ENCODE data around the gene AP1B1. TPM values are rescaled to one million over a fixed set of nuclear protein-coding genes. Genes with fewer than 3 reads are reported as not detected.
A peak's percentile ranks its signal among the peaks of the same experiment; 100 is the strongest.

AP1B1 gene
- total and polyA plus RNA-seq, 2 of the 4 experiments (the other 2 are of a cell fraction) = 55.7 to 70.8 TPM

DNA sequence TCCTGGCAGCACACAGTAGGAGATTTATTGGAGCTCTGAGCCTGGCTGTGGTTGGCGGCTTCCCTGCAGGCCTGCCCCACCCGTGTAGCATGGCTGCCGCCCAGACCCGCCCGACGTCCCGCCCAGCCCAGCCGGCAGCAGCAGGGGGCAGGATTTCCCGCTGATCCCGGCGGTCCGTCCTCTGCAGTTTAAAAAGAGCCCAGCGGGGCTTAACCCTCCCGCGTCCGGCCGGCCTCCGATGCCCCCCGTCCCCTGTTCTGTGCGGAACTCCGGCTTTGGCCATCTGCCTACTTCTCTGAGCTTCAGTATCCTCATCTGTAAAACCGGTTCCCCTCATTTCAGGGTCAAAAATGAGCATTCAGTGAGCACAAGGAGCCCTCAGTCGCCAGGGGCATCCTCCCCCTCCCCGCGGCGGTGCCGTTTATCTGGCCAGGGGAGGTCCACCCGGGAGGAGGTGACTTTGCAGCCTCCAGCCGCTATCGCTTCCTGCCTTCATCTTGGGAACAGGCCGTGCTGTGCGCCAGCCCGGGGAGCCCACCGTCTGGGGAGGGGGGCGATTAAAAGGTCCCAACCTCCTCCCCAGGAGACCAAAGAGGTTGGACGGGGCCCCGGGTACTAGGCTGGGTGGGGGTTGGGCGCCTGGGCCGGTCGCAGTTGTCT is 82.1 kb downstream of the AP1B1 start, which contains the start of gene GAS2L1:
Gene GAS2L1 (plus strand): TSS at position 476 of the 660 bp plus-strand sequence. CDS start 1,456 bp downstream, outside the sequence.
- ChIA-PET POLR2A (ENCODE audit: unreplicated experiment) (no interaction called here), CTCF (no interaction called here)
- Histone ChIP-seq H2BK5ac (ENCODE audit: low read depth, low read length, poor library complexity, severe bottlenecking) (peak within 1 kb of the TSS; percentile 77), H3K27me3 (ENCODE audit: control insufficient read depth, insufficient read depth, low read length) (no peaks in the 10 kb centered on the region), H2AFZ (replicated peaks; ENCODE audit: low read length, poor library complexity) (peak within 1 kb of the TSS; percentile 90), H3K27ac (ENCODE audit: insufficient read depth, low read length) (peak within 1 kb of the TSS; percentile 74), H4K8ac (ENCODE audit: low read depth in 2 of 2, low read length in 2 of 2) (peak within 1 kb of the TSS; percentile 88 to 95), H3K9me1 (ENCODE audit: insufficient read depth, low read length) (peaks cover 9% of the 10 kb centered on the region; the same call in 1 of the 2 replicates), H2BK120ac (ENCODE audit: low read depth, low read length) (peak within 1 kb of the TSS; percentile 87), H3K36me3 (ENCODE audit: control insufficient read depth, insufficient read depth, low read length) (peaks cover 4% of the 10 kb centered on the region), H3K4ac (ENCODE audit: low read depth, low read length) (peak within 1 kb of the TSS; percentile 89), H3K9ac (ENCODE audit: low read depth, low read length) (peak within 1 kb of the TSS; percentile 78), H3K4me2 (ENCODE audit: low read depth, low read length) (peak within 1 kb of the TSS; percentile 88), H3K56ac (ENCODE audit: extremely low read depth, insufficient read depth, low read length) (peak within 1 kb of the TSS; percentile 76), H3K4me3 (ENCODE audit: insufficient read depth, low read depth, low read length) (peak within 1 kb of the TSS; percentile 67), H3K18ac (ENCODE audit: low read depth, low read length) (peak within 1 kb of the TSS; percentile 56), H2AK9ac (replicated peaks; ENCODE audit: low read depth, low read length, poor library complexity) (peak within 1 kb of the TSS; percentile 99), H3K79me1 (ENCODE audit: low read depth in 1 of 2, low read length in 2 of 2) (peaks cover 8 to 41% of the 10 kb centered on the region in 2 experiments; a peak in 3 of 4 replicates), H2BK15ac (ENCODE audit: low read depth, low read length) (peak within 1 kb of the TSS; percentile 13; the same call in 1 of the 3 replicates), H3K4me1 (ENCODE audit: control insufficient read depth, insufficient read depth, low read length) (peaks cover 17% of the 10 kb centered on the region), H4K91ac (ENCODE audit: insufficient read depth, low read depth, low read length) (peak within 1 kb of the TSS; percentile 74), H3K14ac (replicated peaks; ENCODE audit: low read depth, low read length) (peak within 1 kb of the TSS; percentile 84), H3K23ac (ENCODE audit: low read depth, low read length) (peak within 1 kb of the TSS; percentile 95), H4K20me1 (ENCODE audit: insufficient read depth, low read length) (peaks cover 20% of the 10 kb centered on the region), H2AK5ac (ENCODE audit: low read depth, low read length) (peak within 1 kb of the TSS; percentile 76), H4K5ac (ENCODE audit: low read depth, low read length) (peak within 1 kb of the TSS; percentile 94), H3K9me3 (ENCODE audit: control insufficient read depth, insufficient read depth, low read length) (no peaks in the 10 kb centered on the region), H2BK20ac (ENCODE audit: low read depth, low read length) (peak within 1 kb of the TSS; percentile 2; the same call in 1 of the 2 replicates)
- 1% methylated on average over 21 of the region's 40 CpGs; no CpG with 5 or more reads in 1 of the 2 experiments for WGBS, 2 experiments (ENCODE audit: extremely low coverage in 2 of 2, insufficient read length in 1 of 2)
- dilution Hi-C loops (cut with HindIII; ENCODE audit: low sequenced_read_pairs, unreplicated experiment) = no loop called here
- ATAC-seq (ENCODE audit: low read depth) = peak; percentile 70
- in situ Hi-C loops (cut with MboI; ENCODE audit: low sequenced_read_pairs) = no loop called here
- peak; percentile 73 for DNase-seq
- intact Hi-C loops (cut with micrococcal nuclease) = loop anchor here (1.0 kb wide), 1 partner anchor 53 kb away; no protein-coding TSS in a partner anchor
- no TSS peak for BruUV-seq (replicated peaks)
- TF ChIP-seq NFE2L2 (IDR thresholded peaks at IDR 0.05; ENCODE audit: low read depth, low read length) = no peak
- no peak for TF ChIP-seq BHLHE40 (IDR thresholded peaks at IDR 0.05; ENCODE audit: low read depth, low read length)
- TF ChIP-seq RAD21 (IDR thresholded peaks at IDR 0.05; ENCODE audit: low read length) = peak; percentile 68
- no peak for TF ChIP-seq CEBPB (IDR thresholded peaks at IDR 0.05; ENCODE audit: low read depth, low read length)
- 0 out of 2 replicates have a peak, but pooled peaks have one; percentile 23 for TF ChIP-seq MXI1 (IDR thresholded peaks at IDR 0.05; ENCODE audit: borderline replicate concordance, low read depth, low read length)
- no peak for TF ChIP-seq RFX5 (IDR thresholded peaks at IDR 0.05; ENCODE audit: low read depth, low read length)
- TF ChIP-seq CHD1 (IDR thresholded peaks at IDR 0.05; ENCODE audit: low read depth, low read length) = no peak
- TF ChIP-seq POLR2A (IDR thresholded peaks at IDR 0.05; ENCODE audit: low read depth, low read length) = 0 out of 2 replicates have a peak, but pooled peaks have one; percentile 11
- peak; percentile 59 for TF ChIP-seq SMC3 (IDR thresholded peaks at IDR 0.05; ENCODE audit: low read depth, low read length)
- TF ChIP-seq, protein P1, sequence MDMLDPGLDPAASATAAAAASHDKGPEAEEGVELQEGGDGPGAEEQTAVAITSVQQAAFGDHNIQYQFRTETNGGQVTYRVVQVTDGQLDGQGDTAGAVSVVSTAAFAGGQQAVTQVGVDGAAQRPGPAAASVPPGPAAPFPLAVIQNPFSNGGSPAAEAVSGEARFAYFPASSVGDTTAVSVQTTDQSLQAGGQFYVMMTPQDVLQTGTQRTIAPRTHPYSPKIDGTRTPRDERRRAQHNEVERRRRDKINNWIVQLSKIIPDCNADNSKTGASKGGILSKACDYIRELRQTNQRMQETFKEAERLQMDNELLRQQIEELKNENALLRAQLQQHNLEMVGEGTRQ (IDR thresholded peaks at IDR 0.05; ENCODE audit: low read depth, low read length) = no peak
- TF ChIP-seq FOS (IDR thresholded peaks at IDR 0.05; ENCODE audit: low read depth, low read length) = no peak
- TF ChIP-seq MAZ (IDR thresholded peaks at IDR 0.05; ENCODE audit: borderline replicate concordance, low read depth, low read length) = peak; percentile 78; the same call in 1 of the 2 replicates
- TF ChIP-seq ELK1 (IDR thresholded peaks at IDR 0.05; ENCODE audit: borderline replicate concordance, low read depth, low read length) = no peak
- TF ChIP-seq, protein P2, sequence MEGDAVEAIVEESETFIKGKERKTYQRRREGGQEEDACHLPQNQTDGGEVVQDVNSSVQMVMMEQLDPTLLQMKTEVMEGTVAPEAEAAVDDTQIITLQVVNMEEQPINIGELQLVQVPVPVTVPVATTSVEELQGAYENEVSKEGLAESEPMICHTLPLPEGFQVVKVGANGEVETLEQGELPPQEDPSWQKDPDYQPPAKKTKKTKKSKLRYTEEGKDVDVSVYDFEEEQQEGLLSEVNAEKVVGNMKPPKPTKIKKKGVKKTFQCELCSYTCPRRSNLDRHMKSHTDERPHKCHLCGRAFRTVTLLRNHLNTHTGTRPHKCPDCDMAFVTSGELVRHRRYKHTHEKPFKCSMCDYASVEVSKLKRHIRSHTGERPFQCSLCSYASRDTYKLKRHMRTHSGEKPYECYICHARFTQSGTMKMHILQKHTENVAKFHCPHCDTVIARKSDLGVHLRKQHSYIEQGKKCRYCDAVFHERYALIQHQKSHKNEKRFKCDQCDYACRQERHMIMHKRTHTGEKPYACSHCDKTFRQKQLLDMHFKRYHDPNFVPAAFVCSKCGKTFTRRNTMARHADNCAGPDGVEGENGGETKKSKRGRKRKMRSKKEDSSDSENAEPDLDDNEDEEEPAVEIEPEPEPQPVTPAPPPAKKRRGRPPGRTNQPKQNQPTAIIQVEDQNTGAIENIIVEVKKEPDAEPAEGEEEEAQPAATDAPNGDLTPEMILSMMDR (conservative IDR thresholded peaks at IDR 0.05; ENCODE audit: low read depth, low read length) = peak; percentile 82
- no peak for TF ChIP-seq MAFK (IDR thresholded peaks at IDR 0.05; ENCODE audit: low read depth, low read length)

Data from IMR-90 (cell line).